AG04450 (cell line): ENCODE results near the gene LEKR1. TPM values are rescaled to one million over a fixed set of nuclear protein-coding genes. Genes with fewer than 3 reads are reported as not detected.

Experiments
- CTCF ChIA-PET: fragments of 300-600, 350-600 bp; formaldehyde crosslinking; extraction: SDS; loops from one replicate; lab custom pipeline; 2022; ENCODE audit warnings: antibody characterized with exemption, inconsistent platforms; lab: Charles Lee
- POLR2A ChIA-PET: fragments of 350-600 bp; formaldehyde crosslinking; extraction: SDS; loops from one replicate; lab custom pipeline; 2021; ENCODE audit warnings: antibody characterized with exemption, inconsistent platforms; lab: Yijun Ruan, JAX
- DNase-seq: peaks from one replicate; pipeline ENCODE4 v3.0.0-alpha.2; 2011; ENCODE audit warnings: low read depth, low spot score
- H3K27ac ChIP-seq: one replicate; pipeline ENCODE4 v1.5.1; 2012; ENCODE audit warnings: low read depth, low read length, control low read depth
- H3K27me3 ChIP-seq: one replicate; pipeline ENCODE4 v1.6.0; 2012; ENCODE audit warnings: low read length; ENCODE audit not compliant: control insufficient read depth, insufficient read depth
- H3K4me3 ChIP-seq: 2 replicates; pipeline ENCODE4 v1.5.1; 2011; ENCODE audit warnings: mild to moderate bottlenecking, low read depth, low read length, control low read depth
- H3K9me3 ChIP-seq: 2 replicates; pipeline ENCODE4 v1.5.1; 2012; ENCODE audit warnings: low read length; ENCODE audit not compliant: control insufficient read depth, insufficient read depth
- polyA plus RNA-seq: library from polyadenylated mRNA; depleted of rRNA; stranded (reverse); fragments of >200 nt; gene quantifications from 2 replicates; pipeline ENCODE4 v1.2.3, GENCODE V29; 2011
- TF ChIP-seq, protein P1 (sequence below): IDR thresholded peaks from 2 replicates; pipeline ENCODE4 v1.5.1; 2011; ENCODE audit warnings: low read depth, low read length, control low read depth, inconsistent platforms

Gene LEKR1
- polyA plus RNA-seq, 1 experiment, result 0.26 TPM

DNA sequence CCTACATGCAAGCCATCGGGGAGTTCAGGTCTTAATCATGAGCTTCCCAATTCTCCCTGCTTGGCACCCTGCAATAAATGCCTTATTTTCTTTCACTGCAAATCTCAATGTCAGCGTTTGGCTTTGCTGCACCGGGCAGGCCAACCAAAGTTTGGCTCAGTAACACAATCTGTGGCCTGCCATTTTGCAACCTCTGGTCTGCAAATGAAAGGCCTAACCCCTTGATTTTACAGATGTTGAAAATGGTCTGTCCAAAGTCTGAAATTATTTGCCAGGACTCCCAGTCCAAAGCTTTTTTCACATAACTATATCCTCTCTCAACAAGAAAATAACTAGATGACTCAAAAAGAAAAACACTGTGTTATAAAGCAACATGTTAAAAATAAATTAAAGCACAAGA lies 34.0 kb upstream of the LEKR1 start:
- no peaks in the 10 kb centered on the region for H3K9me3 ChIP-seq
- ChIA-PET POLR2A (no interaction called here), CTCF (no interaction called here)
- no peak for DNase-seq
- no peak overlapping the region for H3K27ac ChIP-seq
- TF ChIP-seq, protein P1, sequence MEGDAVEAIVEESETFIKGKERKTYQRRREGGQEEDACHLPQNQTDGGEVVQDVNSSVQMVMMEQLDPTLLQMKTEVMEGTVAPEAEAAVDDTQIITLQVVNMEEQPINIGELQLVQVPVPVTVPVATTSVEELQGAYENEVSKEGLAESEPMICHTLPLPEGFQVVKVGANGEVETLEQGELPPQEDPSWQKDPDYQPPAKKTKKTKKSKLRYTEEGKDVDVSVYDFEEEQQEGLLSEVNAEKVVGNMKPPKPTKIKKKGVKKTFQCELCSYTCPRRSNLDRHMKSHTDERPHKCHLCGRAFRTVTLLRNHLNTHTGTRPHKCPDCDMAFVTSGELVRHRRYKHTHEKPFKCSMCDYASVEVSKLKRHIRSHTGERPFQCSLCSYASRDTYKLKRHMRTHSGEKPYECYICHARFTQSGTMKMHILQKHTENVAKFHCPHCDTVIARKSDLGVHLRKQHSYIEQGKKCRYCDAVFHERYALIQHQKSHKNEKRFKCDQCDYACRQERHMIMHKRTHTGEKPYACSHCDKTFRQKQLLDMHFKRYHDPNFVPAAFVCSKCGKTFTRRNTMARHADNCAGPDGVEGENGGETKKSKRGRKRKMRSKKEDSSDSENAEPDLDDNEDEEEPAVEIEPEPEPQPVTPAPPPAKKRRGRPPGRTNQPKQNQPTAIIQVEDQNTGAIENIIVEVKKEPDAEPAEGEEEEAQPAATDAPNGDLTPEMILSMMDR, result no peak
- no peak overlapping the region for H3K4me3 ChIP-seq
- no peaks in the 10 kb centered on the region for H3K27me3 ChIP-seq

DNA sequence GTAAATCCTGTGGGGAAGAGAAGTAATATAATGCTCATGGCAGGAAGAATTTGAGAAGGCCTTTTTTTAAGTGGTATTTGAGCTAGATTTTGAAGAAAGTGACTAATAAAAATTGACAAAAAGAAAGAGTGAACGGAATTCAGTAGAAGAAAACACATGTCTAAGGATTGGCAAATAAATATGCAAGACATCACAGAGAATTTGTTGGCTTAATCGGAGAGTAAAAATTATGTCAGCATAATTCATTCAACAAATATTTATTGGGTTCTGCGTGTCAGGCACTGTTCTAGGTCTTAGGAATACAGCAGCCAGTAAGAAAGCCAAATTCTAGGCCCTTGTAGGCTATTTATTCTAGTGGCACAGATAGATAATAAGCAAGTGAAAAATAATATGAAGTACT lies 33.6 kb upstream of the LEKR1 start:
- H3K27ac ChIP-seq, result no peak overlapping the region
- no peaks in the 10 kb centered on the region for H3K9me3 ChIP-seq
- ChIA-PET CTCF (no interaction called here), POLR2A (no interaction called here)
- H3K4me3 ChIP-seq, result no peak overlapping the region
- no peaks in the 10 kb centered on the region for H3K27me3 ChIP-seq
- TF ChIP-seq, protein P1, result no peak
- DNase-seq, result no peak

GRCh38 chr3:156792945-156793344 lies 33.2 kb upstream of the LEKR1 start:
- H3K27ac ChIP-seq, result no peak overlapping the region
- no peak for DNase-seq
- TF ChIP-seq, protein P1, result no peak

GRCh38 chr3:156793400-156793799 lies 32.8 kb upstream of the LEKR1 start:
- CTCF ChIA-PET, result interaction anchor here (1.0 to 1.2 kb wide), 2 partner anchors 120 to 344 kb away, joined by 3 to 4 read pairs; no protein-coding TSS in a partner anchor

More at GRCh38 chr3:156792945-156793344, 33.2 kb upstream of the LEKR1 start:
- Histone ChIP-seq H3K27me3 (no peaks in the 10 kb centered on the region), H3K4me3 (no peak overlapping the region), H3K9me3 (no peaks in the 10 kb centered on the region)
- POLR2A ChIA-PET, result no interaction called here
- CTCF ChIA-PET, result interaction anchor here (1.0 to 1.2 kb wide), 2 partner anchors 120 to 345 kb away, joined by 3 to 4 read pairs; no protein-coding TSS in a partner anchor

DNA sequence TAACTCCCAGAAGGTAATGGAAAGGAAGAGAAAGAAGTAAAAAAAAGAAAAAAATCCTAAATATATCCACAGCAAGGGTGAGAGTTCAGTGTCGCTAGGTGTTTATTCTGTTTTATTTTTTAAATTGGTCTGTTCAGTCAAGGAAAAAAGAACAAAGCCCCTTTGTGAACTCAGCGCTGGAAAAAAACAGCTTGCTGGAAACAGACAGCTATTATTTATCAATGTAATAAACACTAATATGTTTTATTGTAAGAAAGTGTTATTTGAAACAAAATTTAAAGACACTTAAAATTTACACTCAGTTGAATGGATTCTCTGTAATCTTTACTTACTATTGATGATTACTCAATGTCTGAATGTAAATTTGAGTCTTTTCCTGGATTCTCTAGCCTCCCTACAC lies 32.3 kb upstream of the LEKR1 start:
- TF ChIP-seq, protein P1, result no peak
- H3K27ac ChIP-seq, result no peak overlapping the region
- DNase-seq, result no peak
- no peak overlapping the region for H3K4me3 ChIP-seq
- ChIA-PET CTCF (interaction anchor here (0.6 to 1.2 kb wide), 4 partner anchors 9 to 344 kb away, joined by 3 to 4 read pairs (median 4); no protein-coding TSS in a partner anchor), POLR2A (interaction anchor here (0.6 to 0.9 kb wide), 2 partner anchors 10 to 289 kb away, joined by 3 read pairs; no protein-coding TSS in a partner anchor)
- no peaks in the 10 kb centered on the region for H3K9me3 ChIP-seq
- H3K27me3 ChIP-seq, result no peaks in the 10 kb centered on the region

More at GRCh38 chr3:156793400-156793799, 32.8 kb upstream of the LEKR1 start:
- Histone ChIP-seq H3K4me3 (no peak overlapping the region), H3K27me3 (no peaks in the 10 kb centered on the region), H3K9me3 (no peaks in the 10 kb centered on the region), H3K27ac (no peak overlapping the region)
- POLR2A ChIA-PET, result no interaction called here
- no peak for DNase-seq
- TF ChIP-seq, protein P1, result no peak
